H1 (cell line): Measurements from ENCODE around the gene RASD2. TPM values are rescaled to one million over a fixed set of nuclear protein-coding genes. Genes with fewer than 3 reads are reported as not detected.

Experiments used
- CTCF ChIA-PET: fragments of 300-600 bp; sonication (Branson Sonifier 250); formaldehyde crosslinking; loops from one replicate; lab custom pipeline; 2021; ENCODE audit not compliant: partially characterized antibody; lab: Charles Lee
- POLR2A ChIA-PET: fragments of 300-600 bp; sonication (Branson Sonifier 250); formaldehyde crosslinking; loops from one replicate; lab custom pipeline; 2021; ENCODE audit warnings: inconsistent platforms; ENCODE audit not compliant: partially characterized antibody; lab: Charles Lee
- DNase-seq, 2 experiments: peaks; one replicate each; pipeline versions ENCODE4 v3.0.0 to v3.0.0-alpha.2; 2010 to 2022; ENCODE audit warnings: low spot score in 2 of 2, low read depth in 1 of 2, mixed read lengths in 1 of 2
- FAIRE-seq: peaks from 2 replicates; lab custom pipeline; 2011; peaks lifted over from hg19 to GRCh38; lab: Jason Lieb, UNC
- H2AFZ ChIP-seq: 2 replicates; pipeline ENCODE4 v1.8.1; 2012; ENCODE audit warnings: low read length, inconsistent platforms
- H2AK5ac ChIP-seq: 2 replicates; pipeline ENCODE4 v1.6.1; 2013; ENCODE audit warnings: low read depth, low read length
- H2BK120ac ChIP-seq: replicated peaks from 2 replicates; pipeline ENCODE3; 2013; ENCODE audit warnings: low read depth, low read length, inconsistent platforms
- H2BK12ac ChIP-seq: 2 replicates; pipeline ENCODE4 v1.6.1; 2013; ENCODE audit warnings: low read depth, low read length
- H2BK15ac ChIP-seq: 2 replicates; pipeline ENCODE4 v1.6.1; 2013; ENCODE audit warnings: low read length
- H2BK20ac ChIP-seq: 2 replicates; pipeline ENCODE4 v1.6.1; 2013; ENCODE audit warnings: low read length
- H2BK5ac ChIP-seq: 2 replicates; pipeline ENCODE4 v1.6.1; 2013; ENCODE audit warnings: low read depth, low read length
- H3K14ac ChIP-seq: 2 replicates; pipeline ENCODE4 v1.6.1; 2013; ENCODE audit warnings: inconsistent platforms; ENCODE audit not compliant: insufficient read length
- H3K18ac ChIP-seq: 2 replicates; pipeline ENCODE4 v1.6.1; 2013; ENCODE audit warnings: low read length; ENCODE audit errors: extremely low read depth
- H3K23ac ChIP-seq: 2 replicates; pipeline ENCODE4 v1.6.1; 2013; ENCODE audit warnings: inconsistent platforms; ENCODE audit not compliant: insufficient read length
- H3K23me2 ChIP-seq: 2 replicates; pipeline ENCODE4 v1.6.1; 2013; ENCODE audit warnings: low read depth, low read length
- H3K27ac ChIP-seq: 2 replicates; pipeline ENCODE4 v1.6.1; 2011; ENCODE audit warnings: low read depth, low read length, inconsistent platforms
- H3K27me3 ChIP-seq, 4 experiments: replicated peaks in 1 of 4; 1 replicate in 1 of 4; 2 replicates in 3 of 4; pipeline versions ENCODE4 v1.6.1 to v1.8.1; 2011 to 2013; ENCODE audit warnings: low read length in 3 of 4, mild to moderate bottlenecking in 3 of 4, inconsistent platforms in 2 of 4, mixed read lengths in 2 of 4, moderate library complexity in 1 of 4; ENCODE audit not compliant: control insufficient read depth in 3 of 4, insufficient read depth in 3 of 4; ENCODE audit errors: extremely low read depth in 1 of 4
- H3K36me3 ChIP-seq, 4 experiments: 2 replicates each; pipeline versions ENCODE4 v1.6.1 to v1.8.1; 2011 to 2013; ENCODE audit warnings: mild to moderate bottlenecking in 4 of 4, low read length in 3 of 4, moderate library complexity in 2 of 4, control low read depth in 1 of 4, inconsistent platforms in 1 of 4; ENCODE audit not compliant: insufficient read depth in 4 of 4, control insufficient read depth in 2 of 4
- H3K4ac ChIP-seq: replicated peaks from 2 replicates; pipeline ENCODE3; 2013; ENCODE audit warnings: low read length, low read depth, mixed read lengths, inconsistent platforms; ENCODE audit not compliant: insufficient read length
- H3K4me1 ChIP-seq, 4 experiments: replicated peaks in 1 of 4; 1 replicate in 1 of 4; 2 replicates in 3 of 4; pipeline versions ENCODE4 v1.6.1 to v1.8.1; 2011 to 2013; ENCODE audit warnings: low read length in 3 of 4, inconsistent platforms in 2 of 4, mixed read lengths in 1 of 4; ENCODE audit not compliant: insufficient read depth in 4 of 4, control insufficient read depth in 3 of 4
- H3K4me2 ChIP-seq, 2 experiments: 2 replicates each; pipeline versions ENCODE4 v1.6.1 to v1.8.1; 2011 to 2013; ENCODE audit warnings: low read depth in 2 of 2, low read length in 2 of 2, control low read depth in 1 of 2, inconsistent platforms in 1 of 2, mild to moderate bottlenecking in 1 of 2; ENCODE audit not compliant: insufficient read depth in 1 of 2
- H3K4me3 ChIP-seq, 4 experiments: fragments of 200-600, 300-600 bp in 1 of 4; sonication (generic), shearing (Covaris generic), sonication (Bioruptor Twin) in 1 of 4; 2 replicates each; pipeline versions ENCODE4 v1.5.1 to v1.8.1; 2011 to 2016; ENCODE audit warnings: low read length in 4 of 4, low read depth in 3 of 4, control low read depth in 2 of 4, inconsistent platforms in 2 of 4, mild to moderate bottlenecking in 2 of 4, mixed read lengths in 1 of 4, moderate library complexity in 1 of 4; ENCODE audit not compliant: insufficient read depth in 2 of 4; ENCODE audit errors: extremely low read depth in 1 of 4
- H3K56ac ChIP-seq: replicated peaks from 2 replicates; pipeline ENCODE3; 2013; ENCODE audit warnings: low read depth, mild to moderate bottlenecking, mixed read lengths, low read length, inconsistent platforms; ENCODE audit not compliant: insufficient read length
- H3K79me1 ChIP-seq: 2 replicates; pipeline ENCODE4 v1.6.1; 2013; ENCODE audit warnings: low read depth, low read length, control low read depth
- H3K79me2 ChIP-seq, 2 experiments: 2 replicates each; pipeline versions ENCODE4 v1.6.1 to v1.8.1; 2012 to 2013; ENCODE audit warnings: low read length in 2 of 2, mild to moderate bottlenecking in 2 of 2, inconsistent platforms in 1 of 2; ENCODE audit not compliant: insufficient read depth in 2 of 2, control insufficient read depth in 1 of 2
- H3K9ac ChIP-seq, 4 experiments: replicated peaks in 1 of 4; 1 replicate in 1 of 4; 2 replicates in 3 of 4; pipeline versions ENCODE4 v1.6.1 to v1.8.1; 2011 to 2013; ENCODE audit warnings: low read depth in 3 of 4, low read length in 3 of 4, control low read depth in 2 of 4, mild to moderate bottlenecking in 2 of 4, moderate library complexity in 2 of 4, inconsistent platforms in 1 of 4; ENCODE audit errors: extremely low read depth in 1 of 4
- H3K9me3 ChIP-seq, 2 experiments: 2 replicates each; pipeline versions ENCODE4 v1.6.1 to v1.8.1; 2012 to 2013; ENCODE audit warnings: mild to moderate bottlenecking in 2 of 2, moderate library complexity in 2 of 2, control low read depth in 1 of 2, inconsistent platforms in 1 of 2, low read depth in 1 of 2, low read length in 1 of 2, mixed read lengths in 1 of 2; ENCODE audit not compliant: insufficient read depth in 2 of 2
- H4K20me1 ChIP-seq, 2 experiments: replicated peaks in 1 of 2; 2 replicates each; pipeline versions ENCODE3 to v1.8.1; 2011 to 2013; ENCODE audit warnings: inconsistent platforms in 2 of 2, low read length in 2 of 2, mild to moderate bottlenecking in 1 of 2; ENCODE audit not compliant: insufficient read depth in 2 of 2, control insufficient read depth in 1 of 2
- H4K5ac ChIP-seq: 2 replicates; pipeline ENCODE4 v1.6.1; 2013; ENCODE audit warnings: low read length, low read depth, mixed read lengths, inconsistent platforms; ENCODE audit not compliant: insufficient read length
- H4K8ac ChIP-seq: 2 replicates; pipeline ENCODE4 v1.8.0; 2013; ENCODE audit warnings: mild to moderate bottlenecking, moderate library complexity, low read length, inconsistent platforms; ENCODE audit not compliant: insufficient read depth; ENCODE audit errors: extremely low read depth
- H4K91ac ChIP-seq: replicated peaks from 2 replicates; pipeline ENCODE3; 2013; ENCODE audit warnings: low read length, mixed read lengths, inconsistent platforms; ENCODE audit not compliant: insufficient read length
- WGBS, 2 experiments: shearing (Covaris generic) in 1 of 2; methylation state at CpG; one replicate each; pipeline versions ENCODE4 v1.1.6 to v1.1.7; 2013 to 2015; ENCODE audit warnings: low lambda C conversion rate in 2 of 2, mixed read lengths in 2 of 2, inconsistent platforms in 1 of 2, low coverage in 1 of 2, missing lambda C conversion rate in 1 of 2; ENCODE audit not compliant: insufficient replicate concordance in 2 of 2, insufficient coverage in 1 of 2, insufficient read length in 1 of 2; ENCODE audit errors: extremely low coverage in 1 of 2, missing lambda C conversion rate in 1 of 2; 5-methylcytosine and 5-hydroxymethylcytosine counted together
- polyA plus RNA-seq, 7 experiments: library from polyadenylated mRNA; depleted of rRNA in 3 of 7; stranded (reverse) in 5 of 7; unstranded in 2 of 7; fragments of >200 nt in 5 of 7; fragments of 200-250 nt in 2 of 7; gene quantifications; 1 replicate in 5 of 7; 2 replicates in 1 of 7; 4 replicates in 1 of 7; pipeline versions ENCODE4 v1.2.1 to v1.2.3, GENCODE V29; 2011 to 2013; ENCODE audit warnings: missing spikeins in 2 of 7, mixed read lengths in 2 of 7
- total RNA-seq: library from RNA; stranded (reverse); fragmentation: NEBNext Ultra II Directional; extraction: Animal tissue kit (Norgen Biotek cat#: 25700); gene quantifications from 2 replicates; pipeline ENCODE4 v1.2.1, GENCODE V29; 2021

Gene RASD2
- total and polyA plus RNA-seq, 2 of the 8 experiments (the other 6 are each of a cell fraction or from before 2014, with no cell fraction given) = 1.9 to 5.1 TPM

DNA sequence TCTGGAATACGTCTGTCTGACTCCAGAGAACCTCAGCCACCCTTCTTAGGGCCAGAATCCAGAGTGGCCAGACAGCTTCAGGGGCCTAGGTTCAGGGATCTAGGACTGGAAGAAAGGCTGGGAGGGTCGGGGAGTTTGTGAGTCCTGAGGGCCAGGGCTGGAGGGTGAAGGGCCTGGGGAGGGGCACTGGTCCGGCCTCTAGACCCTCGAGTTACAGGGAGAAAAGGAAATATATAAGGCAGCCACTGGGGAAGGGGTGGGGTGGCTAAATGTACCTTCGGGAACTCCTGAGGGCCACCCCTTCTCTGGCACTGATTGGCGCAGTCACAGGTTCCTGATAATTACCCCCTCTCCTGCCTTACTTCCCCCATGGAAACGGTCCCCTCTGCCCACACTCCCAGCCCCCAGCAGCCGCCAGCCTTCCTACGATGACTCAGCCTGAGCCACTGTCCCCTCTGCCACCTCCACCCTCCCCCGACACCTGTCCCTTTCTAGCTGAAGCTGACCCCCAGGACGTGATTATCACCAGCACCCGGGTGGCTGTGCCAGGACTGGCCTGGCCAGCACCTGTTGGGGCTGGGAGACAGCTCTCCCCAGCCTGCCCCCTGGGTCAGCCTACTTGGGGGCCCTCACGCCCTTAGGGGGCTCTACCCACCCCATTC, 50.1 kb downstream of the RASD2 start:
- no peak overlapping the region for H2BK20ac ChIP-seq
- no peak overlapping the region for H4K5ac ChIP-seq
- no peak overlapping the region; the same call in 1 of the 2 replicates for H2AK5ac ChIP-seq
- H2BK120ac ChIP-seq = no peak overlapping the region
- no peak overlapping the region for H3K4me3 ChIP-seq
- no peak overlapping the region for H4K91ac ChIP-seq
- H3K9me3 ChIP-seq = no peaks in the 10 kb centered on the region
- H3K36me3 ChIP-seq = no peaks in the 10 kb centered on the region
- no peaks in the 10 kb centered on the region for H4K20me1 ChIP-seq
- peak overlapping the region; percentile 55; the same call in 1 of the 2 replicates for H2BK12ac ChIP-seq
- POLR2A ChIA-PET = no interaction called here
- H3K27me3 ChIP-seq = no peaks in the 10 kb centered on the region; a peak in 1 of 7 replicates
- H3K79me1 ChIP-seq = no peaks in the 10 kb centered on the region
- H2BK5ac ChIP-seq = no peak overlapping the region; the same call in 1 of the 2 replicates
- no peak overlapping the region for H3K4me2 ChIP-seq
- H2BK15ac ChIP-seq = no peak overlapping the region
- no peak overlapping the region for H2AFZ ChIP-seq
- H3K9ac ChIP-seq = no peak overlapping the region
- H3K56ac ChIP-seq = no peak overlapping the region
- H4K8ac ChIP-seq = no peak overlapping the region
- 80% methylated on average over 8 of the region's 13 CpGs; no CpG with 5 or more reads in 1 of the 2 experiments for WGBS, 2 experiments
- H3K23ac ChIP-seq = no peak overlapping the region
- H3K79me2 ChIP-seq = no peaks in the 10 kb centered on the region
- no peak overlapping the region for H3K14ac ChIP-seq
- no peaks in the 10 kb centered on the region; the same call in 1 of the 2 replicates for H3K23me2 ChIP-seq
- H3K27ac ChIP-seq = no peak overlapping the region
- peak overlapping the region; percentile 19; the same call in 1 of the 2 replicates for H3K18ac ChIP-seq
- H3K4ac ChIP-seq = no peak overlapping the region
- FAIRE-seq (no peak), DNase-seq (no peak)
- H3K4me1 ChIP-seq = peaks cover 0 to 17% (median 1%) of the 10 kb centered on the region in 4 experiments; a peak in 3 of 7 replicates
- CTCF ChIA-PET = interaction anchor here (1.2 to 2.2 kb wide), 3 partner anchors 8 to 223 kb away, joined by 3 to 12 read pairs (median 3); no protein-coding TSS in a partner anchor
